ENCODE measurements around the gene DEGS1.
A peak's percentile ranks its signal among the peaks of the same experiment; 100 is the strongest.

Gene DEGS1

GRCh38 chr1:224170748-224171478, 12.1 kb upstream of the DEGS1 start:
- CTCF ChIA-PET: interaction anchor here (0.6 to 1.2 kb wide), 7 partner anchors 10 to 320 kb away, joined by 3 to 8 read pairs (median 3); no protein-coding TSS in a partner anchor
- POLR2A ChIA-PET: interaction anchor here (0.9 to 1.0 kb wide), 2 partner anchors 8 to 12 kb away, joined by 3 read pairs; partner anchors contain the start of gene DEGS1
- H3K27ac ChIP-seq (ENCODE audit: extremely low read depth, low read depth, low read length): no peak overlapping the region
- H3K36me3 ChIP-seq (ENCODE audit: control insufficient read depth in 2 of 2, insufficient read depth in 1 of 2, low read length in 2 of 2): no peaks in the 10 kb centered on the region
- no peak overlapping the region for H3K4me3 ChIP-seq (ENCODE audit: low read depth, low read length)
- H3K9me3 ChIP-seq (ENCODE audit: control insufficient read depth, insufficient read depth, low read depth, low read length): no peaks in the 10 kb centered on the region
- H3K4me1 ChIP-seq (ENCODE audit: control insufficient read depth, insufficient read depth, low read length): no peaks in the 10 kb centered on the region
- TF ChIP-seq OSR2 (tag by site-specific recombination; IDR thresholded peaks at IDR 0.05): no peak
- TF ChIP-seq ZXDB (tag by site-specific recombination; IDR thresholded peaks at IDR 0.05): no peak
- TF ChIP-seq TRIM28 (IDR thresholded peaks at IDR 0.05; ENCODE audit: borderline replicate concordance, low read length): no peak
- TF ChIP-seq ZNF416 (tag by site-specific recombination; IDR thresholded peaks at IDR 0.05): no peak
- no peak for TF ChIP-seq ZFP3 (tag by site-specific recombination; IDR thresholded peaks at IDR 0.05; ENCODE audit: low read depth)
- TF ChIP-seq, protein P1, sequence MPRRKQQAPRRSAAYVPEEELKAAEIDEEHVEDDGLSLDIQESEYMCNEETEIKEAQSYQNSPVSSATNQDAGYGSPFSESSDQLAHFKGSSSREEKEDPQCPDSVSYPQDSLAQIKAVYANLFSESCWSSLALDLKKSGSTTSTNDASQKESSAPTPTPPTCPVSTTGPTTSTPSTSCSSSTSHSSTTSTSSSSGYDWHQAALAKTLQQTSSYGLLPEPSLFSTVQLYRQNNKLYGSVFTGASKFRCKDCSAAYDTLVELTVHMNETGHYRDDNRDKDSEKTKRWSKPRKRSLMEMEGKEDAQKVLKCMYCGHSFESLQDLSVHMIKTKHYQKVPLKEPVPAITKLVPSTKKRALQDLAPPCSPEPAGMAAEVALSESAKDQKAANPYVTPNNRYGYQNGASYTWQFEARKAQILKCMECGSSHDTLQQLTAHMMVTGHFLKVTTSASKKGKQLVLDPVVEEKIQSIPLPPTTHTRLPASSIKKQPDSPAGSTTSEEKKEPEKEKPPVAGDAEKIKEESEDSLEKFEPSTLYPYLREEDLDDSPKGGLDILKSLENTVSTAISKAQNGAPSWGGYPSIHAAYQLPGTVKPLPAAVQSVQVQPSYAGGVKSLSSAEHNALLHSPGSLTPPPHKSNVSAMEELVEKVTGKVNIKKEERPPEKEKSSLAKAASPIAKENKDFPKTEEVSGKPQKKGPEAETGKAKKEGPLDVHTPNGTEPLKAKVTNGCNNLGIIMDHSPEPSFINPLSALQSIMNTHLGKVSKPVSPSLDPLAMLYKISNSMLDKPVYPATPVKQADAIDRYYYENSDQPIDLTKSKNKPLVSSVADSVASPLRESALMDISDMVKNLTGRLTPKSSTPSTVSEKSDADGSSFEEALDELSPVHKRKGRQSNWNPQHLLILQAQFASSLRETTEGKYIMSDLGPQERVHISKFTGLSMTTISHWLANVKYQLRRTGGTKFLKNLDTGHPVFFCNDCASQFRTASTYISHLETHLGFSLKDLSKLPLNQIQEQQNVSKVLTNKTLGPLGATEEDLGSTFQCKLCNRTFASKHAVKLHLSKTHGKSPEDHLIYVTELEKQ (tag by site-specific recombination; IDR thresholded peaks at IDR 0.05; ENCODE audit: borderline replicate concordance): 0 out of 2 replicates have a peak, but pooled peaks have one; percentile 23
- no peak for TF ChIP-seq REPIN1 (tag by site-specific recombination; IDR thresholded peaks at IDR 0.05; ENCODE audit: low read depth)
- TF ChIP-seq ZNF488 (tag by site-specific recombination; IDR thresholded peaks at IDR 0.05): no peak
- peak; percentile 44; the same call in 1 of the 2 replicates for TF ChIP-seq KLF8 (tag by site-specific recombination; IDR thresholded peaks at IDR 0.05)
- no peak for TF ChIP-seq ZSCAN30 (tag by site-specific recombination; IDR thresholded peaks at IDR 0.05)
- TF ChIP-seq, protein P2, sequence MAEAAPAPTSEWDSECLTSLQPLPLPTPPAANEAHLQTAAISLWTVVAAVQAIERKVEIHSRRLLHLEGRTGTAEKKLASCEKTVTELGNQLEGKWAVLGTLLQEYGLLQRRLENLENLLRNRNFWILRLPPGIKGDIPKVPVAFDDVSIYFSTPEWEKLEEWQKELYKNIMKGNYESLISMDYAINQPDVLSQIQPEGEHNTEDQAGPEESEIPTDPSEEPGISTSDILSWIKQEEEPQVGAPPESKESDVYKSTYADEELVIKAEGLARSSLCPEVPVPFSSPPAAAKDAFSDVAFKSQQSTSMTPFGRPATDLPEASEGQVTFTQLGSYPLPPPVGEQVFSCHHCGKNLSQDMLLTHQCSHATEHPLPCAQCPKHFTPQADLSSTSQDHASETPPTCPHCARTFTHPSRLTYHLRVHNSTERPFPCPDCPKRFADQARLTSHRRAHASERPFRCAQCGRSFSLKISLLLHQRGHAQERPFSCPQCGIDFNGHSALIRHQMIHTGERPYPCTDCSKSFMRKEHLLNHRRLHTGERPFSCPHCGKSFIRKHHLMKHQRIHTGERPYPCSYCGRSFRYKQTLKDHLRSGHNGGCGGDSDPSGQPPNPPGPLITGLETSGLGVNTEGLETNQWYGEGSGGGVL (tag by site-specific recombination; IDR thresholded peaks at IDR 0.05): no peak
- no peak for TF ChIP-seq ZBTB8A (tag by site-specific recombination; IDR thresholded peaks at IDR 0.05)
- no peak for TF ChIP-seq MEIS1 (CRISPR knock-in tag; IDR thresholded peaks at IDR 0.05; ENCODE audit: borderline replicate concordance)
- no peak for TF ChIP-seq ZNF146 (tag by site-specific recombination; IDR thresholded peaks at IDR 0.05)
- no peak for TF ChIP-seq ZNF560 (tag by site-specific recombination; IDR thresholded peaks at IDR 0.05; ENCODE audit: borderline replicate concordance)
- TF ChIP-seq PRDM1 (tag by site-specific recombination; IDR thresholded peaks at IDR 0.05): peak; percentile 46; the same call in 1 of the 2 replicates
- TF ChIP-seq ZBTB20 (tag by site-specific recombination; IDR thresholded peaks at IDR 0.05): no peak
- no peak for TF ChIP-seq ZNF19 (tag by site-specific recombination; IDR thresholded peaks at IDR 0.05; ENCODE audit: low read depth)
- no peak for TF ChIP-seq ZNF266 (tag by site-specific recombination; IDR thresholded peaks at IDR 0.05; ENCODE audit: low read depth)
- no peak for TF ChIP-seq WT1 (tag by site-specific recombination; IDR thresholded peaks at IDR 0.05)
- no peak for TF ChIP-seq ZNF521 (tag by site-specific recombination; IDR thresholded peaks at IDR 0.05)
- TF ChIP-seq, protein P3, sequence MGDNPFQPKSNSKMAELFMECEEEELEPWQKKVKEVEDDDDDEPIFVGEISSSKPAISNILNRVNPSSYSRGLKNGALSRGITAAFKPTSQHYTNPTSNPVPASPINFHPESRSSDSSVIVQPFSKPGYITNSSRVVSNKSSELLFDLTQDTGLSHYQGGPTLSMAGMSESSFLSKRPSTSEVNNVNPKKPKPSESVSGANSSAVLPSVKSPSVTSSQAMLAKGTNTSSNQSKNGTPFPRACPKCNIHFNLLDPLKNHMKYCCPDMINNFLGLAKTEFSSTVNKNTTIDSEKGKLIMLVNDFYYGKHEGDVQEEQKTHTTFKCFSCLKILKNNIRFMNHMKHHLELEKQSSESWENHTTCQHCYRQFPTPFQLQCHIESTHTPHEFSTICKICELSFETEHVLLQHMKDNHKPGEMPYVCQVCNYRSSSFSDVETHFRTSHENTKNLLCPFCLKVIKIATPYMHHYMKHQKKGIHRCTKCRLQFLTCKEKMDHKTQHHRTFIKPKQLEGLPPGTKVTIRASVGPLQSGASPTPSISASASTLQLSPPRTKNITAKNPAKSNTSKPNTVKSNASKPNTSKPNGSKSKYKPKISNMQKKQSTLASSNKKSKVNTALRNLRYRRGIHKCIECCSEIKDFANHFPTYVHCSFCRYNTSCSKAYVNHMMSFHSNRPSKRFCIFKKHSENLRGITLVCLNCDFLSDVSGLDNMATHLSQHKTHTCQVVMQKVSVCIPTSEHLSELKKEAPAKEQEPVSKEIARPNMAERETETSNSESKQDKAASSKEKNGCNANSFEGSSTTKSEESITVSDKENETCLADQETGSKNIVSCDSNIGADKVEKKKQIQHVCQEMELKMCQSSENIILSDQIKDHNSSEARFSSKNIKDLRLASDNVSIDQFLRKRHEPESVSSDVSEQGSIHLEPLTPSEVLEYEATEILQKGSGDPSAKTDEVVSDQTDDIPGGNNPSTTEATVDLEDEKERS (tag by site-specific recombination; IDR thresholded peaks at IDR 0.05): no peak
- no peak for TF ChIP-seq ZNF366 (tag by site-specific recombination; conservative IDR thresholded peaks at IDR 0.05)
- TF ChIP-seq OVOL3 (tag by site-specific recombination; IDR thresholded peaks at IDR 0.05): no peak
- TF ChIP-seq ZNF571 (tag by site-specific recombination; IDR thresholded peaks at IDR 0.05): no peak
- TF ChIP-seq ZNF324 (tag by site-specific recombination; IDR thresholded peaks at IDR 0.05): no peak
- no peak for TF ChIP-seq ZNF449 (tag by site-specific recombination; IDR thresholded peaks at IDR 0.05)
- TF ChIP-seq ZNF558 (tag by site-specific recombination; IDR thresholded peaks at IDR 0.05): 0 out of 2 replicates have a peak, but pooled peaks have one; percentile 17

Measured in HEK293 (cell line).